Vagina (tissue), 2 donors: ENCODE measurements around the gene RAB17.

Experiments
- CTCF ChIP-seq, 3 experiments: fragments of 450-650 bp in 2 of 3; fragments of 200-600 bp in 1 of 3; sonication (generic) in 1 of 3; IDR thresholded peaks; one replicate each; pipeline ENCODE4 v1.5.1; 2017 to 2019; ENCODE audit warnings: antibody characterized with exemption in 3 of 3, mild to moderate bottlenecking in 2 of 3, moderate library complexity in 2 of 3
- POLR2A ChIP-seq, 2 donors: fragments of 450-650 bp; IDR thresholded peaks; one replicate each; pipeline ENCODE4 v1.6.1; 2017; ENCODE audit warnings: antibody characterized with exemption in 2 of 2, mild to moderate bottlenecking in 2 of 2, moderate library complexity in 2 of 2

DNA sequence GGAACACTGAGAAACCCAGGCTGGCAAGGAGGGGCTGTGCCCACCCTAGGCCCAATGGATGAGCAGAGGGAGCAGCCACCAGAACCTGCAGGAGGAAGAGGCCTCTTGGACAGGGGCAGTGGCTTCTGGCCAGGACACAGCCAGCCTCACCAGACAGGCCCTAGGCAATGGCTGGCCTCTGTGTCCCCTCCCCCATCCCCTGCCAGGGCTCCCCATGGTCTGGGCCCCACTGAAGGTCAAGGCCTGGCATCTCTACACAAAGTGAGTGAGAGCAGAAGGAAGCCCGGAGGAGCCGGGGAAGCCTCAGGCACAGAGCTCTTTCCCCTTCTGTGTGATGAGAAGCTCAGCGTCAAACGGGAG, 17.8 kb downstream of the RAB17 start:
- TF ChIP-seq POLR2A (IDR thresholded peaks at IDR 0.05): no peak
- TF ChIP-seq CTCF (IDR thresholded peaks at IDR 0.05): no peak
